ENCODE measurements around the gene TIE1.
A peak's percentile ranks its signal among the peaks of the same experiment; 100 is the strongest.

Gene TIE1

DNA sequence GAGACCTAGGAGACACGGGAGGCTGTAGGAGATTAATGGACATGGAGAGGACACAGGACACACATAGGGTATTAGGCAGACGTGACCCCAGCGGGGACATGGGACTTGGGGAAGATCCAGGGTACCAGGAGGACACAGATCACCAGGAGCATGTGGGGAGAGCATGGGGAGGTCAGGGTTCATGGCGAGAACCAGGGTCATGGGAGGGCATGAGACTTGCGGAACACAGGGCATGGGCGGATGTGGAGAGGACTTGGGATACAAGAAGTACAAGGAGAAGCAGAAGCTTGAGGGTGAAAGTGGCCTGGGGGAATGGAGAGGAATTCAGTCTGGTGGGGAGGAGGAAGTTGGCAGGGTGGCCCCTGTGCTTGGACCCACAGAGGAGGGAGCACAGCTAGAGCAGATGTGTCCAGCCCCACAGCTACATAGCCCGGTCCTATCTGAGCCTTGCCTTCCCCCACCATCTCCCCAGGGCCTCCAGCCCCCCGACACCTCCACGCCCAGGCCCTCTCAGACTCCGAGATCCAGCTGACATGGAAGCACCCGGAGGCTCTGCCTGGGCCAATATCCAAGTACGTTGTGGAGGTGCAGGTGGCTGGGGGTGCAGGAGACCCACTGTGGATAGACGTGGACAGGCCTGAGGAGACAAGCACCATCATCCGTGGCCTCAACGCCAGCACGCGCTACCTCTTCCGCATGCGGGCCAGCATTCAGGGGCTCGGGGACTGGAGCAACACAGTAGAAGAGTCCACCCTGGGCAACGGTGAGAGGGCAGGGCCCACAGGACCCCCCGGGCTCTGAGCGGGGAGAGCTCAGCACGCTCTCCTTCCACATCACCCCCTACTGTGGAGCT is 12.1 kb downstream of the TIE1 start:
- no peak for DNase-seq (ENCODE audit: low read depth)

DNA sequence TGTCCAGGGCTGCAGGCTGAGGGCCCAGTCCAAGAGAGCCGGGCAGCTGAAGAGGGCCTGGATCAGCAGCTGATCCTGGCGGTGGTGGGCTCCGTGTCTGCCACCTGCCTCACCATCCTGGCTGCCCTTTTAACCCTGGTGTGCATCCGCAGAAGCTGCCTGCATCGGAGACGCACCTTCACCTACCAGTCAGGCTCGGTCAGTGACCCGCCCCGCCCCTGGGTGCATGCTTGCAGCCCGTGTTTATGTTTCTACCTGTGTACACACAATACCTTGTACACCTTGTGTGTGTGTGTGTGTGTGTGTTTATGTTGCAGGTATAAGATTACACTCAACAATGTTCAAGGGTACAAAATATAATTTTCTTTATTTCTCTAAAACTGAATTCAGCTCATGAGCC is 13.0 kb downstream of the TIE1 start:
- DNase-seq (ENCODE audit: low read depth), result no peak

DNA sequence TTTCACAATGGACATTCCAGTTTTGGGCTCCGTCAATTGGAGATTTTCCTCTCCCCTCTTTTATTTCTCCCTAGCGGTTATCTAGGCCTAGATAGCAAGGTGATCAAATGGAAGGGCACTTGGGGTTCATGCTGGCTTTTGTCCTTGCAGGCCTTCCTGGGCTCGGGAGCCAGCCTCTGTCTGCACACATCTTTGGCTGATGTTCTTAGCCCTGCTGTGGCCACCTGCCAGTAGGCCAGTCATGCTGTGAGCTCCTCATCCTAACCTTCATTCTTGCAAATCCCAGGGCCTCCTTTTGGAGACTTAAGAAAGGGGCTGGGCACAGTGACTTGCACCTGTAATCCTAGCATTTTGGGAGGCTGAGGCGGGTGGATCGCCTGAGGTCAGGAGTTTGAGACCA is 13.5 kb downstream of the TIE1 start:
- no peak for DNase-seq (ENCODE audit: low read depth)

DNA sequence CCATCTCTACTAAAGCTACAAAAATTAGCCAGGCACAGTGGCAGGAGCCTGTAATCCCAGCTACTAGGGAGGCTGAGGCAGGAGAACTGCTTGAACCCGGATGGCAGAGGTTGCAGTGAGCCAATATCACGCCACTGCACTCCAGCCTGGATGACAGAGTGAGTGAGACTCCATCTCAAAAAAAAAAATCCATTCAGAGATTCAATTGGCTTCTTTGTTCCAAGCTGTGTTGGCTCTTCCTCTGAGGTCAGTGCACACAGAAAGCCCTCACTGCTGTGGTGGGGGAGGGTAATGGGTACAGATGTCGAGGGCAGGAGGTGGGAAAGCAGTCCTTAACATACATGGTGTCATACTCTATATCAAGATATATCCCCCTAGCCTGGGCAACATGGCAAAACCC is 14.7 kb downstream of the TIE1 start:
- DNase-seq (ENCODE audit: low read depth), result no peak

DNA sequence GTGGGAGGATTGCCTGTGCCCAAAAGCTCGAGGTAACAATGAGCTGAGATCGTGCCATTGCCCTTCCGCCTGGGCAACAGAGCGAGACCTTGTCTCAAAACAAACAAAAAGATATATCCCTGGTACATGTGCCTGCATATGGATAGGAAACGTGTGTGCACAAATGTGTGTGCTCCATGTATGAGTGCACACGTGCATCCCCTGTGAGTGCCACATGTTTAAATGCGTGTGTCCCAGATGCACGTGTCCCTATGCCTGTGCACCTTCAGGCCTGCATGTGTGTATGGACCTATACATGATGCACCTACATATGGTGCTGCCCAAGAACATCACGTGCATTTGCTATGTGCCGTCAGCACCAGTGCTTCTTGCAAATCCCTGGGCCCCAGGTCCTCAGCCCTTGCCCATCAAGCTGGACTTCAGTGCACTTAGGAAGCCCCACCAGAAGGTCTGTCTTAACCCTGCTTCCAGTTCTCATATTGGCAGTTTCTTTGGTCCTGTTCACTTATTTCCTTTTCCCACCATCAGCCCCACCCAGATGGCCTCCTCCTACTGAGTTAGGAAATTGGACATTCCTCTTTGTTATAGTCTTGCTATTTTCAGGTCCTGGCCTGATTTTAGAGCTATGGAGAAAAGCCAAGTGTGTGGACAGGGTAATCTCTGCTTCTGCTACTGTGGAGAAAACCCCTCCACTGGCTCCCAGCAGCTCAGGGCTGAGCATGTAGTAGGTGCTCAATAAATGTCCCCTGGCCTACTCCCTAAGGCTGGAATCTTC is 15.4 kb downstream of the TIE1 start:
- no peak for DNase-seq (ENCODE audit: low read depth)

DNA sequence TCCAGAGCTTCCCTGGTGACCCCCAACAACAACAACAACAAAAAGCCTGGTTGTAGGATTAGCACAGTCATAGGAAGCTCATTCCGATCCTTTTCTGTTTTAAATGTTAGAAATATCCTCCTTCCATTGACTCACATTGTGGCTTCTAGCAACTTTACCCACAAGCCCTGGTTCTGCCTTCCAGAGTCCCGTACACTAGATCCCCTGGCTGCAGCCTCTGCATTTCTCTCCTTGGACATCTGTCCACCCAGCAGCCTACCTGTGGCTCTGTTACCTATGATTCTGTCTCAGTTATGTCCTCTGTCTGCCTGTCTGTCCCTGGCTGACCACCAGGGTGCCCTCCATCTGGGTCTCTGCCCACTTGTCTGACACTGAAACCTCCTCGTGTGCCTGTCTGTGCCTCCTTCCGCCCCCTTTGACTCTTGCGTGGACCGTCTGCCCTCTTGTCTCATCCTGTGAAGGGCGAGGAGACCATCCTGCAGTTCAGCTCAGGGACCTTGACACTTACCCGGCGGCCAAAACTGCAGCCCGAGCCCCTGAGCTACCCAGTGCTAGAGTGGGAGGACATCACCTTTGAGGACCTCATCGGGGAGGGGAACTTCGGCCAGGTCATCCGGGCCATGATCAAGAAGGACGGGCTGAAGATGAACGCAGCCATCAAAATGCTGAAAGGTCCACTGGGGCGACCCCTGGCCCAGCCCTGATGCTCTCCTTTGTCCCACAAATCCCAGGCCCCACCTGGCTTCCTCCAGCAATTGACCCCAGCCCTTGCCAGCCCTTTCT is 16.1 kb downstream of the TIE1 start:
- no peak for DNase-seq (ENCODE audit: low read depth)

DNA sequence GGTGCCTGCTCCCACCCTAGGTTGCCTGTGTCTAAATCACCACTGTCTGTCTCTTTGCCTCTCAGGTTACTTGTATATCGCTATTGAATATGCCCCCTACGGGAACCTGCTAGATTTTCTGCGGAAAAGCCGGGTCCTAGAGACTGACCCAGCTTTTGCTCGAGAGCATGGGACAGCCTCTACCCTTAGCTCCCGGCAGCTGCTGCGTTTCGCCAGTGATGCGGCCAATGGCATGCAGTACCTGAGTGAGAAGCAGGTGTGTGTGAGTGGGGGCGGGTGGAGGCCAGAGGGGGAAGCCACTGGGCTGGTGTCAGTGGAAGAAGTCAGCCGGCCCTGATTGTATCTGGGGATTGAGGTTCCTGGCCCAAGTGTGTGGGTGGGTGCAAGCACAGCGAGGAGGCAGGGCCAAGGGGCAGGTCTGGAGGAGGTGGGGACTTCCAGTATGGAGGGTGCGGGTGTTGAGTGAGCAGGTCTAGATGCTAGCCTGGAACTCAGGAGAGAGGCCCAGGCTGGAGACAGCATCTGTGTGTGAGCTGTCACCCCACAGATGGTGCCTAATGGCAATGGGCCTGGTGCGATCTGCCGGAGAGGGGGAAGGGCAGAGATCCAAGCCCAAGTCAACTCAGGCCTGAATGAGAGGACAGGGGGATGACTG is 17.2 kb downstream of the TIE1 start:
- DNase-seq (ENCODE audit: low read depth), result no peak

DNA sequence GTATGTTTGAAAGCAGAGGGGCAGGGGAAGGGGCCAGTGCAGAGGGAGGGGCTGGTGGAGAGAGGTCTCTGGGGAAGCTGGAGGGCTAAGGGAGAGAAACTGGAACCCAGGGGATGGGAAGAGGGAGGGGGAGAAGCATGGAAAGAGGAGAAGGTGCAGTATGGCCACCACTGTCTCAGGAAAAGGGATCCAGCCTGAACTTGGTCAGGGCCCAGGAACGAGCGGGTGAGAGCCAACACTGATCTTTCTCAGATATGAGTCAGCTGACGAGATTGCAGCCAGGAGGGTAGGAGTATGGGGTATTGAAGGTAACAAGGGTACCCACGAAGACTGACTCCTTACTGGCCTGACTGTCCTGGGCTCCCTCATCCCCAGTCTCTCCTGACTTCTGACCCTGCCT is 18.0 kb downstream of the TIE1 start:
- no peak for DNase-seq (ENCODE audit: low read depth)

DNA sequence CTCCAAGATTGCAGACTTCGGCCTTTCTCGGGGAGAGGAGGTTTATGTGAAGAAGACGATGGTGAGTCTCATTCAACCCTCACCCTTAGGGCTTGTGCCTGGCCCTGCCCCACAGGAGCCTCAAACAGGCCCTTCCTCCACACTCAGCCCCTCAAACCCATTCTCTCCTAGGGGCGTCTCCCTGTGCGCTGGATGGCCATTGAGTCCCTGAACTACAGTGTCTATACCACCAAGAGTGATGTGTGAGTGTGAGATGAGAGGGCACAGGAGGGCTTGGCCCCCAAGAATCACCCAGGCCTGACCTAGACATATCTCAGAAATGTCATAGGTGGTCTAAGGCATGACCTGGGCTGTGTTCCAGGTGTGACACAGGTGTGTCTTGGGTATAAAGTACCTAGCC is 18.5 kb downstream of the TIE1 start:
- no peak for DNase-seq (ENCODE audit: low read depth)

DNA sequence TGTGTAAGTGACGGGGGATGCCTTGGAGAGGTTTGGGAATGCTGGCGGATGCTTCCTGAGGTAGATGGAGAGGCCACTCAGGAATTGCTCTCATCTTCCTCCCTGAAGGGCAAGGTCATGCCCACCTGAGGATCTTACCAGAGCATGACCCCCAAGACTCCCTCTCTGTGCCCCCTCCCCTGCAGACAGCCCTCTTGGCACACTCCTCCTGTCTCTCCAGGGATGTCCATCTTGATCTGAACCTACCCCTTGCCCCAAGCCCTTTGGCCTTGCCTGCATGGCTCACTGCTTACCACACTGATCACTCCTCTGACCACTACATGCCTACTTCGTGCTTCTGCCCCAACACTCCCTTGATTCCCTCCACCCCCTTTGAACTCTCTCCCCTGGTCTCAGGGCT is 19.0 kb downstream of the TIE1 start:
- no peak for DNase-seq (ENCODE audit: low read depth)

DNA sequence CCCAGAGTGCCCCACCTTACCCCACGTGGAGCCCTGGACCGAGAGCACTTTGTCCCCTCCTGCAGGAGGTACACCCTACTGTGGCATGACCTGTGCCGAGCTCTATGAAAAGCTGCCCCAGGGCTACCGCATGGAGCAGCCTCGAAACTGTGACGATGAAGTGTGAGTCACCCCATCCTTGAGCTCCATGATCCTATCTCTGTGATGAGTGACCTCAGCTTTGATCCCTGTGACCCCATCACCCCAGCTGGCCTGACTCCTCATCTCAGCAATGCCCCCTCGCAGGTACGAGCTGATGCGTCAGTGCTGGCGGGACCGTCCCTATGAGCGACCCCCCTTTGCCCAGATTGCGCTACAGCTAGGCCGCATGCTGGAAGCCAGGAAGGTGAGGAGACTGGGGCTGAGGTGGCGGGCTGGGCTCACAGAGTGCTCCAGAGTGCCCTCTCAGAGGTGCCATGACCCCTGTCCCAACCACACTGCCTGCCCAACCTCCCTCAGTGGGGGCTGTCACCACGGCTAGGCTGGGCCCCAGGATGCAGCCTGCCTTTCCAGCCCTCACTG is 20.6 kb downstream of the TIE1 start:
- no peak for DNase-seq (ENCODE audit: low read depth)

DNA sequence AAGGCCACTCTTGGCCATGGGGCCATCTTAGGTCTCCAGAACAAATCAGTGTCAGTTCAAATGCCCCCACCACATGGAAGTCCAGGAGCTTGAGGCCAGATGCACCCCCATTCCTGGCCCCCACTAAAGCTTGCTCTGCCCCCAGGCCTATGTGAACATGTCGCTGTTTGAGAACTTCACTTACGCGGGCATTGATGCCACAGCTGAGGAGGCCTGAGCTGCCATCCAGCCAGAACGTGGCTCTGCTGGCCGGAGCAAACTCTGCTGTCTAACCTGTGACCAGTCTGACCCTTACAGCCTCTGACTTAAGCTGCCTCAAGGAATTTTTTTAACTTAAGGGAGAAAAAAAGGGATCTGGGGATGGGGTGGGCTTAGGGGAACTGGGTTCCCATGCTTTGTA is 21.7 kb downstream of the TIE1 start:
- no peak for DNase-seq (ENCODE audit: low read depth)

DNA sequence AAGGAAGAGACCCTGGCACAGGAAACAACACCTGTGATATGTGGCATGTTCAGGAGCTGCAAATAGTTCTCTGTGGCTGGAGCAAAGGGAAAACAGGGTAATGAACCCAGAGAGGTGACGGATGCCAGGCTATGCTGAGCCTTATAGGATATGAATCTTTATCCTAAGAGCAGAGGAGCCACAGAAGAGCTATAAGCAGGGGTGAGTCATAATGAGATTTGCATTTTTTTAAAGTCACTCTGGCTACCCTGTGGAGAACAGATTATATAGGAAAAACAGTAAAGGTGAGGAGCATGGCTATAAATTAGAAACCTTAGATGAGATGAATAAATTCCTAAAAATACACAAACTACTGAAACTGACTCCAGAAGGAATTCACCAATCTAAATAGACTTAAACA is 24.0 kb downstream of the TIE1 start:
- no peak for DNase-seq (ENCODE audit: low read depth)

DNA sequence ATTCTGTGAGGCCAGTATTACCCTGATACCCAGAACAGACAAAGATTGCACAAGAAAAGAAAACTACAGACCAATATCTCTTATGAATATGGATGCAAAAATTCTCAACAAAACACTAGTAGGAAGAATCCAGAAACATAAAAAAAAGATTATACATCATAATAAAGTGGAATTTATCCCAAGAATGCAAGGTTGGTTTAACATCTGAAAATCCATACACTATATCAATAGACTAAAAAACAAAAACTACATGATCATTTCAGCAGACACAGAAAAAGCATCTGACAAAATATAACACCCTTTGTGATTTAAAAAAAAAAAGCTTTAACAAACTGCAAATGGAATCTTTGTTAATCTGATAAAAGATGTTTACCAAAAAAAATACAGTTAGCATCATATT is 24.6 kb downstream of the TIE1 start:
- no peak for DNase-seq (ENCODE audit: low read depth)

DNA sequence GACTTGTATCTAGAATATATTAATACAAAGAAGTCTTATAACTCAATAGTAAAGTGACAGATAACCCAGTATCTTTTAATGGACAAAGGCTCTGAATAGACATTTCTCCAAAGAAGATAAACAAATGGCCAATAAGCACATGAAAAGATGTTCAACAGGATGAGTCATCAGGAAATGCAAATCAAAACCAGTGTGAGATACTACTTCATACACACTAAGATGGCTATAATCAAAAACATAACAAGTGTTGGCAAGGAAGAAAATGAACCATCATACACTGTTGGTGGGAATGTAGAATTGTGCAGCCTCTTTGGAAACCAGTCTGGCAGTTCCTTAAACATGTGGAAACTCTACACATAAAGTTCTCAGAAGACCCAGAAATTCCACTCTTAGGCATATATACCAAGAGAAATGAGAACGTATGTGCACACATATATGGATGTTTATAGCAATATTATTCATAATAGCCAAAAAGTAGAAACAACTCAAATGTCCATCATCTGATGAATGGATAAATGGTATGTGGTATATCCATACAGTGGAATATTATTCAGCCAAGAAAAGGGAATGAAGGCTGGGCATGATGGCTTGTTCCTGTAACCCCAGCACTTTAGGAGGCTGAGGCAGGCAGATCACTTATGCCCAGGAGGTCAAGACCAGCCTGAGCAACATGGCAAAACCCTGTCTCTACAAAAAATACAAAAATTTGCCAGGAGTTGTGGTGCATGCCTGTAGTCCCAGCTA is 26.9 kb downstream of the TIE1 start:
- DNase-seq (ENCODE audit: low read depth), result no peak

DNA sequence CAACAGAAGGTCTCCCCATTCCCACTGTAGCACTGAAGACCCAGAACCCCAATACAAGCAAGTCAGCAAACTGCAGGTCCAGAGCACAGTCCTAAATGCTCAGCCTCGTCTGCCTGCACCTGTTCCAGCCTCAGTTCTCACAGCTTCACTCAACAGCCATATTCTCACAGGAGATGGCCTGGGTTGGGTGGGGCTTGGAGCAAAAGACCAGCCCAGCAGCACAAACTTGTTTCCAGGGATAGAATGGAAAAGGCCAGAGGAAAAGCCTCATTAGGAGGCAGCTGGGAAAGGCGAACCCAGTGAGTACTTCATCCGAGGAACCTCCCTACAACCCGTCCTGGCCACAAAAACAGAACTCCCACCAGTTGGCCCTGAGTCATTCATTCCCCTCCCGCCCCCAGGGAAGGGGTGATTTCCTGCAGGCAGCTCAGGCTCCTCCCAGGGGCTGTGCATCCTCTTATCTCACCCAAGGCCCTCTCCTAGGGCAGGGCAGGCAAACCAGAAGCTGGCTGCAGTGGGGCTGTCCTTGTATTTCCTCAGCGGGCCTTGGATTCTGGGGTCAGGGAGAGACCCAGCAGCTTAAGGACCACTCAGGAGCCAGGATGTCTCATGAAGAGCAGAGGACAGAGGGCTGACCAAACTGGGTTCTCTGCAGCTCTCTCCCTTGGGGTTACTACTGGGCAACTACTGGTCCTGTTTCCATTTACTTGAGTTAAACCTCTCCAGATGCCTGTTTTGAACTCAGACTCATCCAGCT is 29.4 kb downstream of the TIE1 start:
- DNase-seq (ENCODE audit: low read depth), result peak; percentile 91

DNA sequence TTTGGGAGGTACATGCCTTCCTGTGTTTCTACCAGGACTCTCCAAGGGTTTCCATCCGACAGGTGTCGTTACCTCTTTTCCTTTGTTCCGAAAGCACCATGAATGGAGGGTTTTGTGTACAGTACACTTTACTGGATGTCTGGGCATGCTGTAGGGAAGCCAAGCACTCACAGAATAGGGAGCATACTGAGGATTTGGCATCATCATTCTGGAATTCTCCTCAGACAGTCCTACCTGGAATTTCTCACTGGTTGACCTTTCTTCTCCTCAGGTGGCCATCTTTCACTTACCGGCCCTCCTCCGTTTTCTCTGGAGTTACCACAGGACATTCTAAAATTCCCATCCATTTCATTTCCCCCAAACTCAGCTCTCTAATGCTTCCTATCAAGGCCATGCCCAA is 30.9 kb downstream of the TIE1 start:
- no peak for DNase-seq (ENCODE audit: low read depth)

DNA sequence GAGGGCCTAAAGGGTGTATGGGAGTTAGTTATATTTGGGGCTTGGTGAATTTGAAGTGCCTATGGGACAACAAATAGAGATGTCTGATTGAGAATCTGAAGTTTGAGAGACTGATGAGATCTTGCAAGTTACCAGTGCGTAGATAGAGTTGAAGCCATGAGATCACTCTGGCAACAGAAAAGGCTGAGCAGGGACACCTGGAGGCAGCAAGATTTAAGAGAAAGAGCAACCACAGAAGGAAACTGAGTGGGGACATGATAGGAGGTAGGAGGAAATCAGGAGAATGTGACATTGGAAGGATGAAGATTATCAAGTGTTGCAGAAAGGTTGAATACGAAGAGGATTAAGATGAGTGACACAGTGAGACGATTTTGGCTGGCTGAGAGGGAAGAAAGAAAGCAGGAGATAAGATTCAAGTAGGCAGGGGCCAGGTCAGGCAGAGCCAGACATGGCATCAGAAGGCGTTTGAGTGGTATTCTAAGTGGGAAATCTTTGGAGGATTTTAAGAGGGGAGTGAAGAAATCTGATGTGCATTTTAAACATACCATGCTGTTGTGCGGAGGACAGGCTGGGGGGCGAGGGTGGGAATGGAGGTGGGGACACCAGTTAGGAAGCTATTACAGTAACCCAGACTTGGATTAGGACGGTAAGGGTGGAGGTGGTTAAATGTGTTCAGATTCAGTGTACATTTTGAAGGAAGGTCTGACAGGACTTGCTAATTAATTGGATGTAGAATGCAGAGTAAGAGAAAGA is 33.8 kb downstream of the TIE1 start:
- DNase-seq (ENCODE audit: low read depth), result no peak

DNA sequence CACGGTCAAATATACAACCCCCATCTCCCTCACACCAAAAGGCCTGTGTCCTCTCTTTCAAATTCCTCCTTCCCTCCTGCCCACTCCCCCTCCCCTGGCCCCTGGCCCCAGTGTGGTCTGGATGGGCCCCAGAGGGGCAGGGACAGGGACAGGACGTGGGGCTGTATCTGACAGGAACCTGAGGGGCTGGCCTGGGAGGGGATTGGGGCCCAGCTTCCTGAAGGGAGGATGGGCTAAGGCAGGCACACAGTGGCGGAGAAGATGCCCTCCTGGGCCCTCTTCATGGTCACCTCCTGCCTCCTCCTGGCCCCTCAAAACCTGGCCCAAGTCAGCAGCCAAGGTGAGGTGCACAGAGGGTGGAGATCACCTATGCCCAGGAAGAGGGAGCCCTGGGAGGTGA is 36.8 kb downstream of the TIE1 start, which contains the start of gene MPL:
Gene MPL, plus strand, starts transcription at position 231 of the 400 bp plus-strand sequence. Its CDS starts 31 bp downstream, at position 262.
- DNase-seq (ENCODE audit: low read depth), result no peak

DNA sequence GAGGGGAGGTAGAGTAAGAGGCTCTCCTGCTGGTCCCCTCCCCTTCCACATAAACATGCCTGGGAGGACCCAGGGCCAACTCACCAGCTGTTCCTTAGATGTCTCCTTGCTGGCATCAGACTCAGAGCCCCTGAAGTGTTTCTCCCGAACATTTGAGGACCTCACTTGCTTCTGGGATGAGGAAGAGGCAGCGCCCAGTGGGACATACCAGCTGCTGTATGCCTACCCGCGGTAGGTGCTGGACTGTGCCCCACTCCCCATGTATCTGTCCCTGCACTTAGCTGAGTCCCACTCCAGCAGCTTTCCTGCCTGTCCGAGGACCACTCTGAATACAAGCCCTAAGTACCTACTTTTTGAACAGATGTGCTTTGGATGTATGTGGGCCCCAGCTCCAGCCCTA is 37.2 kb downstream of the TIE1 start:
- no peak for DNase-seq (ENCODE audit: low read depth)

Data from amniotic epithelial cell (primary cell).